GM23248 (cell line): Measurements from ENCODE around the gene GTF3C2. TPM values are rescaled to one million over a fixed set of nuclear protein-coding genes. Genes with fewer than 3 reads are reported as not detected.

Experiments used
- DNase-seq: peaks from one replicate; pipeline ENCODE4 v3.0.0-alpha.2; 2015
- H2AFZ ChIP-seq: fragments of 200-600 bp; sonication (generic); 2 replicates; pipeline ENCODE4 v1.6.1; 2016; ENCODE audit warnings: antibody characterized with exemption
- H3F3A ChIP-seq: fragments of 200-600 bp; sonication (generic); 2 replicates; pipeline ENCODE4 v1.6.1; 2016; ENCODE audit warnings: mild to moderate bottlenecking, antibody characterized with exemption, mixed run types; ENCODE audit not compliant: insufficient read depth
- H3K27ac ChIP-seq: fragments of 200-600 bp; sonication (generic); 2 replicates; pipeline ENCODE4 v1.5.1; 2016; ENCODE audit warnings: mild to moderate bottlenecking
- H3K27me3 ChIP-seq: fragments of 200-600 bp; sonication (generic); replicated peaks from 2 replicates; pipeline ENCODE4 v1.6.1; 2016; ENCODE audit warnings: mild to moderate bottlenecking; ENCODE audit not compliant: insufficient read depth
- H3K36me3 ChIP-seq: fragments of 200-600 bp; sonication (generic); 2 replicates; pipeline ENCODE4 v1.6.1; 2016; ENCODE audit warnings: low read depth, mild to moderate bottlenecking
- H3K4me1 ChIP-seq: fragments of 200-600 bp; sonication (generic); 2 replicates; pipeline ENCODE4 v1.6.1; 2016; ENCODE audit warnings: mild to moderate bottlenecking; ENCODE audit not compliant: insufficient read depth
- H3K4me2 ChIP-seq: fragments of 200-600 bp; sonication (generic); one replicate; pipeline ENCODE4 v1.6.1; 2016; ENCODE audit warnings: mild to moderate bottlenecking; ENCODE audit not compliant: unreplicated experiment
- H3K4me3 ChIP-seq: fragments of 200-600 bp; sonication (generic); 2 replicates; pipeline ENCODE4 v1.5.1; 2016; ENCODE audit warnings: mild to moderate bottlenecking
- H3K79me2 ChIP-seq: fragments of 200-600 bp; sonication (generic); 2 replicates; pipeline ENCODE4 v1.6.1; 2016; ENCODE audit warnings: mild to moderate bottlenecking; ENCODE audit not compliant: insufficient read depth
- H3K9ac ChIP-seq: fragments of 200-600 bp; sonication (generic); 2 replicates; pipeline ENCODE4 v1.6.1; 2016; ENCODE audit warnings: mild to moderate bottlenecking
- H3K9me2 ChIP-seq: fragments of 200-600 bp; sonication (generic); 2 replicates; pipeline ENCODE4 v1.6.1; 2016; ENCODE audit warnings: mixed run types, mild to moderate bottlenecking, moderate library complexity; ENCODE audit not compliant: insufficient read depth
- H3K9me3 ChIP-seq: fragments of 200-600 bp; sonication (generic); one replicate; pipeline ENCODE4 v1.6.1; 2017; ENCODE audit warnings: low read depth
- H4K20me1 ChIP-seq: fragments of 200-600 bp; sonication (generic); 2 replicates; pipeline ENCODE4 v1.6.0; 2016; ENCODE audit not compliant: insufficient read depth
- EZH2 ChIP-seq: fragments of 200-600 bp; sonication (generic); IDR thresholded peaks from 2 replicates; pipeline ENCODE4 v1.6.1; 2018; ENCODE audit warnings: antibody characterized with exemption, mild to moderate bottlenecking; ENCODE audit not compliant: insufficient read depth, poor library complexity, severe bottlenecking
- EZH2phosphoT487 ChIP-seq: fragments of 200-600 bp; sonication (generic); IDR thresholded peaks from 2 replicates; pipeline ENCODE4 v1.6.1; 2018; ENCODE audit warnings: antibody characterized with exemption, moderate library complexity, mild to moderate bottlenecking, low read depth; ENCODE audit not compliant: insufficient read depth
- WGBS, 2 experiments: methylation state at CpG; one replicate each; pipeline ENCODE4 v1.1.6; 2015 to 2017; ENCODE audit warnings: low lambda C conversion rate in 2 of 2, low coverage in 1 of 2; ENCODE audit errors: missing lambda C conversion rate in 2 of 2; 5-methylcytosine and 5-hydroxymethylcytosine counted together
- in situ Hi-C: fragments of 300-500 bp; cut with MboI; formaldehyde crosslinking; loops from 2 replicates; pipeline ENCODE4 v1.15.0; 2020
- polyA plus RNA-seq: library from polyadenylated mRNA; unstranded; fragments of >200 nt; fragmentation: Nextera tagmentation; extraction: Ambion mirVana; gene quantifications from 2 replicates; pipeline ENCODE4 v1.2.1, GENCODE V29; 2016
- total RNA-seq: library from RNA; depleted of rRNA; stranded (reverse); fragments of >200 nt; shearing (Covaris generic); gene quantifications from 2 replicates; pipeline ENCODE4 v1.2.3, GENCODE V29; 2014

The GTF3C2 gene
- total and polyA plus RNA-seq, 2 experiments from 2014 or later: 22.6 to 26.4 TPM

DNA sequence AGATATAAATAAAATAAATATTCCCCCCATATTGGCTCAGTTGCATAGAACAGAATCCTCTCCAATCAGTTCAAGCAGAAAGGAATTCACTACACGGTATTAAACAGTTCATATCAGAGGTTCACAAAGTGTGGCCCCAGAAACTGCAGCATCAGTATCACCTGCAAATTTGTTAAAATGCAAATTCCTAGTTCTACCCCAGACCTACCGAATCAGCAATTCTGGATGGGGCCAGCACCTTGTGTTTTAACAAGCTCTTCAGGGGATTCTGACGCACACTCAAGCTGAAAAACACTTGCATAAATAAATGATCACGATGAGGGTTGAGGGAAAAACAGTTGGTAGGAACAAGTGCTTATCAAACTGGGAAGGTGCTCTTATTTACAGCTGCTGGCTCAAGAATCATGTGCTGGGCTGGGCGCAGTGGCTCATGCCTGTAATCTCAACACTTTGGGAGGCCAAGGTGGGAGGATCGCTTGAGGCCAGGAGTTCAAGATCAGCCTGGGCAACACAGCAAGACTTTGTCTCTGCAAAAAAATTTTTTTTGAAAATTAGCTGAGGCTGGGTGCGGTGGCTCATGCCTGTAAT is 6.4 kb downstream of the GTF3C2 start:
- Histone ChIP-seq H3K27ac (no peak overlapping the region), H3K9ac (no peak overlapping the region), H3K9me3 (no peaks in the 10 kb centered on the region), H3K4me1 (peaks cover 13% of the 10 kb centered on the region), H3K4me3 (no peak overlapping the region), H3K36me3 (no peaks in the 10 kb centered on the region), H4K20me1 (no peaks in the 10 kb centered on the region), H3K9me2 (no peaks in the 10 kb centered on the region), H3F3A (no peaks in the 10 kb centered on the region), H2AFZ (no peak overlapping the region), H3K4me2 (no peak overlapping the region), H3K27me3 (no peaks in the 10 kb centered on the region), H3K79me2 (peaks cover 100% of the 10 kb centered on the region)
- no peak for DNase-seq
- no peak for TF ChIP-seq EZH2phosphoT487
- no peak for TF ChIP-seq EZH2
- WGBS, 2 experiments: 84 to 88% methylated on average over 7 of the region's 7 CpGs
- in situ Hi-C loops: no loop called here

DNA sequence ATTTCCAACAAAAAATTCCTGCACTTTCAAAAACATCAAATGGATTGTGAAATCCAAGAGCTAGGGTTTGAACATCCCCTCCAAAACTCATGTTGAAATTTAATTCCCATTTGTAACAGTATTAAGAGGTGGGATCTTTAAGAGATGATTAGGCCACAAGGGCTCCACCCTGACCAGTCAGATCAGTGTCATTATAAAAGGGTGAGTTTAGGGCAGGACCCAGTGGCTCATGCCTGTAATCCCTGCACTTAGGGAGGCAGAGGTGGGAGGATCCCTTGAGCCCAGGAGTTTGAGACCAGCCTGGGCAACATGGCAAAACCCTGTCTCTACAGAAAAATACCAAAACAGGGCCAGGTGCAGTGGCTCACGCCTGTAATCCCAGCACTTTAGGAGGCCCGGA is 8.9 kb downstream of the GTF3C2 start:
- no peak overlapping the region for H2AFZ ChIP-seq
- in situ Hi-C loops: no loop called here
- no peak overlapping the region for H3K4me2 ChIP-seq
- peak; percentile 38 for DNase-seq
- H3K27ac ChIP-seq: peak overlapping the region; percentile 26; the same call in 1 of the 2 replicates
- H3K9me3 ChIP-seq: no peaks in the 10 kb centered on the region
- H3K36me3 ChIP-seq: no peaks in the 10 kb centered on the region
- peaks cover 100% of the 10 kb centered on the region for H3K79me2 ChIP-seq
- TF ChIP-seq EZH2phosphoT487 (no peak), EZH2 (no peak)
- H3K9ac ChIP-seq: no peak overlapping the region
- no peaks in the 10 kb centered on the region for H4K20me1 ChIP-seq
- H3K27me3 ChIP-seq: no peaks in the 10 kb centered on the region
- no peak overlapping the region for H3K4me3 ChIP-seq
- WGBS, 2 experiments: 96 to 100% methylated on average over 2 of the region's 2 CpGs
- no peaks in the 10 kb centered on the region; the same call in none of the 2 replicates for H3K4me1 ChIP-seq
- H3K9me2 ChIP-seq: no peaks in the 10 kb centered on the region
- H3F3A ChIP-seq: no peaks in the 10 kb centered on the region

DNA sequence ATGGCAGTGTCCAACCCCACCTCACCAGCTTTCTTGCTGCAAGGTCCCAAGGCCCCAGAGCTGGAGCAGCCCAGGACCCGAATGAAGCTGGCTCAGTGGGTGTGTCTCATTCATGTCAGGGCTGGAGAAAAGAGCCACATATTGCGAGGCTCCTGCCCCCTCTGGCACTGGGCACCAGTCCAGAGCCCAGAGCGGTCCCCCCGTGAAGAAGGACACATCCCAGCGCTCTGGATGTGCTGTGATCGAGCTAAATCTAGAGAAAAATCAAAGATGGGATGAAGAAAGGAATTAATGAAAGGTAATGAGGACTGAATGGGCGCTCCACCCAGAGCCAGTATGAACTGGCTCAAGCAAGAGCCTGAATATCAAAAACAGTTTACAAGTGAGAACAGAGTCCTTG is 20.4 kb downstream of the GTF3C2 start:
- Histone ChIP-seq H3K4me3 (no peak overlapping the region), H2AFZ (no peak overlapping the region), H3F3A (no peaks in the 10 kb centered on the region), H3K4me2 (no peak overlapping the region), H3K4me1 (no peaks in the 10 kb centered on the region), H3K9ac (no peak overlapping the region), H4K20me1 (no peaks in the 10 kb centered on the region), H3K27me3 (no peaks in the 10 kb centered on the region), H3K9me3 (no peaks in the 10 kb centered on the region), H3K9me2 (no peaks in the 10 kb centered on the region), H3K79me2 (no peaks in the 10 kb centered on the region), H3K36me3 (peaks cover 38% of the 10 kb centered on the region), H3K27ac (no peak overlapping the region)
- in situ Hi-C loops: no loop called here
- TF ChIP-seq EZH2 (no peak), EZH2phosphoT487 (no peak)
- no peak for DNase-seq
- 85 to 91% methylated on average over 7 of the region's 7 CpGs for WGBS, 2 experiments

DNA sequence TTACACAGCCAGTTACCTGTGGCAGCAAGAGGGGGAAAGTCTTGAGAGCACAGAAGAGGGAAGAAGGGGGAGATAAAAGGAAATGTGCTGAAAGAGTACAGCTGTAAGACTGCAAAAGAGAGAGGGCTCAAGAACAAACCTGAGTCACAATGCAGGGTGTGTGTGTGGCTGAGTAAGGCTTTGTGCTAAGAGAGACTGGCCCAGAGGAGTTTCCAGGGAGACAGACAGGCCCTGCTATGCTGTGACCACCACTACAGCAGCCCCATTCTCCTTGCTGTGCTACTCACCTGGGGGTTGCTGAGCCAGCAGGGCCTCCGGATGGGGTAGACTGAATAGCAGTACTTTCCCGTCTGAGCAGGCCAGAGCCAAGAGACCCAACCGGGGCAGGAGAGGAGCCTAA is 21.3 kb downstream of the GTF3C2 start:
- Histone ChIP-seq H3K9me2 (no peaks in the 10 kb centered on the region), H3K9ac (no peak overlapping the region), H3K27me3 (no peaks in the 10 kb centered on the region), H3K27ac (no peak overlapping the region), H3K4me2 (no peak overlapping the region), H3K36me3 (peaks cover 29% of the 10 kb centered on the region), H3K9me3 (no peaks in the 10 kb centered on the region), H2AFZ (no peak overlapping the region), H4K20me1 (no peaks in the 10 kb centered on the region), H3K4me1 (no peaks in the 10 kb centered on the region), H3F3A (no peaks in the 10 kb centered on the region), H3K4me3 (no peak overlapping the region), H3K79me2 (no peaks in the 10 kb centered on the region)
- no peak for TF ChIP-seq EZH2
- no peak for TF ChIP-seq EZH2phosphoT487
- 85 to 91% methylated on average over 3 of the region's 3 CpGs for WGBS, 2 experiments
- in situ Hi-C loops: no loop called here
- no peak for DNase-seq

GRCh38 chr2:27324720-27325119 is 31.8 kb downstream of the GTF3C2 start:
- H3K27ac ChIP-seq: 0 out of 2 replicates have a peak overlapping the region, but pooled peaks have one; percentile 96

More at GRCh38 chr2:27324720-27325119, 31.8 kb downstream of the GTF3C2 start:
- peaks cover 19% of the 10 kb centered on the region for H3K79me2 ChIP-seq
- H3K4me1 ChIP-seq: peaks cover 23% of the 10 kb centered on the region
- no peak overlapping the region for H3K4me2 ChIP-seq
- H3K9me3 ChIP-seq: no peaks in the 10 kb centered on the region
- H3K9ac ChIP-seq: no peak overlapping the region
- 95 to 98% methylated on average over 5 of the region's 5 CpGs for WGBS, 2 experiments
- no peak for TF ChIP-seq EZH2phosphoT487
- no peak for TF ChIP-seq EZH2
- no peak for DNase-seq
- no peaks in the 10 kb centered on the region for H3K9me2 ChIP-seq
- in situ Hi-C loops: no loop called here
- no peaks in the 10 kb centered on the region for H4K20me1 ChIP-seq
- peaks cover 30% of the 10 kb centered on the region for H3F3A ChIP-seq
- no peak overlapping the region for H2AFZ ChIP-seq
- H3K4me3 ChIP-seq: no peak overlapping the region
- H3K27me3 ChIP-seq: no peaks in the 10 kb centered on the region
- no peaks in the 10 kb centered on the region for H3K36me3 ChIP-seq
